NCI-H1694 (cell line): ENCODE data around the gene KRTAP10-8.
A peak's percentile ranks its signal among the peaks of the same experiment; 100 is the strongest.
"Not testable (repeated sequence)": the region's sequence is repeated elsewhere in the genome, so short reads cannot be mapped to it uniquely, and the experiment has no call there.

Experiments used
- DNase-seq: peaks from one replicate; lab custom pipeline; 2025; lab: John Stamatoyannopoulos, UW

KRTAP10-8 gene

DNA sequence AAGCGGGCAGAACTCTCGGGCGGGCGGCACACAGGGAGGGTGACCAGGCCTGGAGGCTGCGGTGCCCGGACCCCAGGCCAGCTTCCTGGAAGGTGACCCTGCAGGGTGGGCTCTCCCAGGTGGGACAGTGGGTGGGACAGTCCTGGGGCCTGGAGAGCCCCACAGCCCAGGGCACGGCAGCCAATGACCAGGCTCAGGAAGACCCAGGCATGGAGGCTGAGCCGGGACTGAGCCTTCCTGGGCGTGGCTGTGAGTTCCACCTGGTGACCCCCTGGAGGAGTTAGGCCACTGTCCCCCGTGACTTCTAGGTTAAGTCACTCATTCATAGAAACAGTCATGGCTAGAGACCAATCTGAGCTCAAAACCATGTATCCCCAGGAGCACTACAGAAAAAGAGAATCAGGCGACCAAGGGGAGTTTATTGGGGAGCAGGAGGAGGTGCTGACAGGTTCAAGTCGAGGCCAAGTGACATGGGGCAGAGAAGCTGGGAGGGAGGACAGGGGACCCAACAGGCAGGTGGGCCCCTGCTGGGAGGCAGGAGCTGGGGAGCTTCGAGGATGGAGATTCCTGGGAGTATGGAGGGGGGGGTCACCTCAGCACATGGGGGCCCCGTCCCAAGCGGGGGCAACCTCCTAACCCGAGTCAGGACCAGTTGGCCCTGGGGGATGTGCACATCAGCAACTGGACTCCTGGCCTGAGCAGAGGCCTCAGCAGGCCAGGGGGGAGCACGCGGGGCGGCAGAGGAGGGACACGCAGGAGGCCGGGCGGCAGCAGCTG lies 32.6 kb upstream of the KRTAP10-8 start:
- no peak for DNase-seq

DNA sequence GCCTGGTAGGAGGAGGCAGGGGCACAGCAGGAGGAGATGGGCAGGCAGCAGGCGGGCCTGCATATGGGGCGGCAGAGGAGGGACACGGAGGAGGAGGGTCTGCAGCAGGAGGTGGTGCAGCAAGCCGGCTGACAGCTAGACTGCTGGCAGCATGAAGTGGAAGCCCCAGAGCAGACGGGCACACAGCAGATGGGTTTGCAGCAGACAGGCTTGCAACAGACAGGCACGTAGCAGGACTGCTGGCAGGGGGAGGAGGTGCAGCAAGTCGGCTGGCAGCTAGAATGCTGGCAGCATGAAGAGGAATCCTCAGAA lies 32.1 kb upstream of the KRTAP10-8 start:
- DNase-seq = no peak

DNA sequence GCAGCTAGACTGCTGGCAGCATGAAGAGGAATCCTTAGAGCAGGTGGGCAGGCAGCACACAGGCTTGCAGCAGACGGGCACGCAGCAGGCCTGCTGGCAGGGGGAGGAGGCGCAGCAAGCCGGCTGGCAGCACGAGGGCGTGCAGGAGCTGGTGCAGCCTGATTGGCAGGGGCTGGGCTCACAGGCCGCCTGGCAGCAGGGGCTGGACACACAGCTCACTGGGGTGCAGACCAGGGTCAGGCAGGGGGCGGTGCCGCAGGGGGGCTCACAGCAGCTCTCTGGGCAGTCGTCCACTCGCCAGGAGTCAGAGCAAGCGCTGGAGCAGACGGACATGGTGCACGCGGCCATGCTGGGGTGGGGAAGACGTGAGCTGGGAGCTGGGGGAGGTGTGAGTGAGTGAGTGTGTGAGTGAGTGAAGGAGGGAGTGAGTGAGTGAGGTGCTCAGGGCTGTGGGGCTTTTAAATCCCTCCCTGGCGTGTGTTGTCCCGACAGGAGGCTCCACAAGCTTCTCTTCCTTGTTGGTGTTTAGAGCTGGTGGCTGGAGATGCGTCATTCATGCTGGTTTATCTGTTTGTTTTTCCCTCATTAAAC lies 31.6 kb upstream of the KRTAP10-8 start, which contains the start of gene KRTAP10-5:
Gene KRTAP10-5 (minus strand): TSS at position 374 of the 591 bp plus-strand sequence. CDS start 26 bp downstream, at position 348.
- not testable (repeated sequence) for DNase-seq

- no peak for DNase-seq
Observed at GRCh38 chr21:44581158-44581557, 30.7 kb upstream of the KRTAP10-8 start.

DNA sequence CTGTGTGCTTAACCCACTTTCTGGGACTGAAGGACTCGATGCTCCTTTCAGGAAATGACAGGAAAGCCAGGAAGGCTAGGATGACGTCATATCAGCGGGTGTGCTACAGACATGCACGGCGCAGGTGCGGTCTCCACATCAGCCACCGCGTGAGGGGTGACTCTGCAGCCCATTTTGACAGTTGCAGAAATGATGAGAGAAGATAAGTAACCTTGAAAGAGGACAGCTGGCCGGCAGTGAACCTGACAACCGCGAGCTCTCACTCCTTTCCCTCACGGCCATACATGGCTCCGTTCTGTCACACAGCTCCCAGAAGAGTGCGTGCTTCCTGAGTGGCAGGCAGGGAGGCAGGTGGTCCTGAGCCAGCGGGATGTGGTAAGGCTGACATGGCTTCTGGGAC lies 29.8 kb upstream of the KRTAP10-8 start:
- DNase-seq = no peak

GRCh38 chr21:44583089-44583799 lies 28.6 kb upstream of the KRTAP10-8 start:
- DNase-seq = no peak

- no peak for DNase-seq
Observed at GRCh38 chr21:44583800-44584147, 28.1 kb upstream of the KRTAP10-8 start.

DNA sequence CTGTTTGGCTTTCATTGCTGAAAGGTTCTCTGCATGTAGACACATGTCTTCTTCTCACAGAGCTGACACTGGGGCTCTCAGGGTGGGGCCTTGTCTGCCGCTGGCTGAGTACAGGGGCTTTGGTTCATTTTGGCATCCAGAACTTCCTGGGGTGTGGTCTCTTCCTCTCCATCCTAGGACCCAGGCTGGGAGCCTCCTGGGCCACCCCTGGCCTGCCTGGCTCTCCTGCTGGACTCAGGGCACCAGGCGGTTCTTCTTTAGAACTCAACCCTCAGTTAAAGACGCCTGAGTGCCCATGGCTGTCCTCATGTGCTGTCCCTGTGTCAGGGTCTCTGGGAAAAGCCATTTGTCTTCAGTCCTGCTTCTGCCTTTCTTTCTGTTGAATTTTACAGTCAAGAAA lies 26.0 kb upstream of the KRTAP10-8 start:
- no peak for DNase-seq

DNA sequence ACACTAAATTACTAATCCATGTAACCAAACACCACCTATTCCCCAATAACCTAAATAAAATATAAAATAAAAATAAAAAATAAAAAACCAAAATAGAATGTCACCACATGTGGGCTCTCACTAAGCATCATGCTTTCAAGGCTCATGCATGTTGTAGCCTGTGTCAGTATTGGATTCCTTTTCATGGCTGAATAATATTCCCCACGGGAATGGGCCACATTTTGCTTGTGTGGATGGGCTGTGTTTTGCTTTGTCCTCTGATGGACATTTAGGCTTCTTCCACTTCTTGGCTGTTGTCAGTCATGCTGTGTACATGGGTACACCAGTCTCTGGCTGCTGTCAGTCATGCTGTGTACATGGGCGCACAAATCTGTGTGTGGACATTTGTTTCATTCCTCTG lies 22.8 kb upstream of the KRTAP10-8 start:
- no peak for DNase-seq

- DNase-seq = no peak
Observed at GRCh38 chr21:44589586-44590305, 22.1 kb upstream of the KRTAP10-8 start.

- DNase-seq = no peak
Observed at GRCh38 chr21:44590311-44590721, 21.6 kb upstream of the KRTAP10-8 start.

DNA sequence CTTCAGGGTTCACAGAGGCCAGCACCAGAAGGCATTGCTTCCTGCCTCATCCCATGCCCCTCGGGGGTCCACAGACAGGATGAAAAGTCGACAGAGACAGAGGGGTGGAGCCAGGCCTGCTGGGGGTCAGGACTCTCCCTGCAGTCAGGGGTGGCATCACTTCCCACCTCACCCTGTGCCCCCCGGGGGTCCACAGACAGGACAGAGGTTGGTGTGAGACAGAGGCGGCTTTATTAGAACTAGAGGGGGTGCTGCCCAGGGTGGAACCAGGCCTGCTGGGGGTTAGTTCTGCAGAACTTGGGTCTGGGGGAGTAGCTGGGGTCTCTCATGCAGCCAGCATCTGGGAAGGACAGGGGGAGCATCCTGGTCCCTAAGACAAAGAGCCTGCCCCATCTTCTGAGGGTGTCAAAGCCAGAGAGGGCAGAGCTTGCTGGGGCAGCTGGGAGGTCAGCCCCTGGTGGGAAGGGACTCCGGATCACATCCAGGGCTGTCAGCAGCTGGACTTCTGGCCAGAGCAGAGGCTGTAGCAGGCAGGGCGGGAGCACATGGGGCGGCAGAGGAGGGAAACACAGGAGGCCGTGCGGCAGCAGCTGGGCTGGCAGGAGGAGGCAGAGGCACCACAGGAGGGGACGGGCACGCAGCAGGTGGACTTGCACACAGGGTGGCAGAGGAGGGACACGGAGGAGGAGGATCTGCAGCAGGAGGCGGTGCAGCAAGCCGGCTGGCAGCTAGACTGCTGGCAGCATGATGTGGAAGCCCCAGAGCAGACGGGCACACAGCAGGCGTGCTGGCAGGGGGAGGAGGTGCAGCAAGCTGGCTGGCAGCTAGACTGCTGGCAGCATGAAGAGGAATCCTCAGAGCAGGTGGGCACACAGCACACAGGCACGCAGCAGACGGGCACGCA lies 20.7 kb upstream of the KRTAP10-8 start:
- peak; percentile 71 for DNase-seq

GRCh38 chr21:44591801-44592130 lies 20.1 kb upstream of the KRTAP10-8 start:
- DNase-seq = not testable (repeated sequence)

DNA sequence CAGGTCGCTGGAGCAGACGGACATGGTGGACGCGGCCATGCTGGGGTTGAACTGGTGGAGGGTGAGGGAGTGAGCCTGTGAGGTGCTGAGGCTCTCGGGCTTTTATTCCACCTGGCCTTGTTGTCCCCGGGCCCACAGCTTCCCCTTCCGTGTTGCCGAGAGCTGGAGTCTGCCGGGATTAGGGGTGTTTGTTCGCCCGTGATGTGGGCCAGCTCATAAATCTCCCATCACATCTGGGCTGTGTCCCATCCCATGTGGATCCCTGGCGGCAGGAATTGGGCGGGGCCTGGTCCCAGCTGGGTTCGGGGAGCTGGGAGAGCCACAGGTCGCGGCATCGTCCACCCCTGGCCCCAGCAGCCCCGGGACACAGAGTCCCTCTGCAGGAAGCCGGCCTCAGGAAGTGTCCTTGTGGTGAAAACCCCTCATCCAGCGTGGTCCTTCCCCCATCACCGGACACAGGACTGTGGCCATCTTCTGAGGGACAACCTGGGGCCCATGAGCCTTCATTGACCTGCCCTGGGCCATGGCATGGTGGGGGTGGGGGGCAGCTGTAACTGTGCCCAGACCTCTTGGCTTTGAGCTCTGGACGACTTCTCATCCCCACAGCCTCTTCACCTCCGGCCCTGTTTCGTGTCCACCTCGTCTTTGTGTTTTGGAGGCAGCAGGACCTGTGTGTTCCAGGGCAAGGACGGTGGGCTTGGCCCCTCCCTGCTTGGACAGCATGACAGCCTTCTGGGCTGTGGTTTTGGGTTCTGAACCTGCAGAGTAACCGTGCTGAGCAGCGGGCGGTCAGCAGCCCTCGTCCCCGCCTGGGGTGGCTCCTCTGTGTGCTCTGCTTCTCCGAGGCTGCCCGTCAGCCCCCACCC lies 19.2 kb upstream of the KRTAP10-8 start, which contains the start of gene KRTAP10-6:
Gene KRTAP10-6 (minus strand): TSS at position 60 of the 866 bp plus-strand sequence. CDS start 21 bp downstream, at position 39.
- no peak for DNase-seq

- no peak for DNase-seq
Observed at GRCh38 chr21:44593598-44594405, 18.1 kb upstream of the KRTAP10-8 start.

GRCh38 chr21:44594406-44594916 lies 17.4 kb upstream of the KRTAP10-8 start:
- DNase-seq = no peak

DNA sequence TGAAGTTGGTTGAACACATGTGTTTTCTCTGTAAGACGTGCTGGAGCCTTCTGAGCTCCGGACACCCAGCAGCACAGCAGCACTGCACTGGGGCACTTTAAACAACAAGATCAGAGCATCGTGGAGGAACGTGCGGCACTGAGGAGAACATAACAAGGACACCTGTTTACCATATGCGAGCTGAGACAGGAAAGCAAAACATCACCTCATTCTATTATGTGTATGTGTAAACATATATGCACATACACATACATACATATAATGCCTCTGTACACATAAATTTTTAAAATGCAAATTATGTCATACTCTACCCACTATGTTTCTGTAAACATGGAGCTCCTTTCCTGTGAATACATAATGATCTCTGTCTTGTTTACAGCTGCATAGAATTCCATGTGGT lies 16.4 kb upstream of the KRTAP10-8 start:
- DNase-seq = no peak

DNA sequence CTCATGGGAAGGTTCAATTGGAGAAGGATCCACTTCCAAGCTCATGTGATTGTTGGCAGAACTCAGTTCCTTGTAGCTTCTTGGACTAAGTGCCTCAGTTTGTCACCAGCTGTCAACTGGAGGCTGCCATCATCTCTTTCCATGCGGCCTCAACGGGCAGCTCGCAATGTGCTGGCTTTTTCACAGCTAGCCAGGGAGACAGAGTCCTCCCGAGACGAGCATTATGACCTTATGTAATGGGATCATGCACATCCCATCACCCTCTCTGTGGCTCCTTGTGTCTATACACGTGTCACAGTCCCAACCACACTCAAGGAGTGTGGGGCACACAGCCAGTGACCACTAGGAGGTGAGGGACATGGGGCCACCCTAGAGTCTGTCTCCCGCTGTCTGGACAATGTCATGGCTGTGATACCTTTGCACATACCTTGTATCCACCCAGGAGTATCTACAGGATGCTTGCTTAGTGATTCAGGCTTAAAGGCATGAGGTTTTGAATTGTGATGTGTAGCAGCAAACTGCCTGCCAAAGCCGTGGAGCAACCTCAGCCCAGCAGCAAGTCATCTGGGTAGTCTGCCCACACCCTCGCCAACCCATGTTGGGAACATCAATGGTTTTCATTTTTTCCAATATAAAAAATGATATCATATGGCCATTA lies 15.7 kb upstream of the KRTAP10-8 start:
- DNase-seq = no peak

DNA sequence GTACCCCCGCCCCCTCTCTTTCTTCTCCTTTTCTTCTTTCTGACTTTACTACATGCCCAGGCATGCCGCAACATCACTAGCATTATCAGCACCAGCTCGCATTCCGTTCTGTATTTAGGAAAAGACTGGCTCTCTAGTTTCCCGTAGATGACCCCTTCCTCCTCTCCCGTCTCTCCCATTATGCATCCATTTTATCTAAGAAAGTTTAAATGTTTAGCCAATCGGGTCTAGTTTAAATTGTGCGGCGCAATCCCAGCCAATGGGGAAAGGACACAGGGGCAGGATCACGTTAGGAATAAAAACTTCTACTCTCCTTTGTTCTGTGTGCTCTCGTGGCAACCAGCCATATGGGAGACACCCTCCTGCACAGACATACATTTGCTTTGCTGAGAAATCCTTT lies 13.8 kb upstream of the KRTAP10-8 start:
- no peak for DNase-seq
